ENCODE data around the gene GAGE12J.
"Not testable (repeated sequence)": the region's sequence is repeated elsewhere in the genome, so short reads cannot be mapped to it uniquely, and the experiment has no call there.

The GAGE12J gene, protein sequence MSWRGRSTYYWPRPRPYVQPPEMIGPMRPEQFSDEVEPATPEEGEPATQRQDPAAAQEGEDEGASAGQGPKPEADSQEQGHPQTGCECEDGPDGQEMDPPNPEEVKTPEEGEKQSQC

DNA sequence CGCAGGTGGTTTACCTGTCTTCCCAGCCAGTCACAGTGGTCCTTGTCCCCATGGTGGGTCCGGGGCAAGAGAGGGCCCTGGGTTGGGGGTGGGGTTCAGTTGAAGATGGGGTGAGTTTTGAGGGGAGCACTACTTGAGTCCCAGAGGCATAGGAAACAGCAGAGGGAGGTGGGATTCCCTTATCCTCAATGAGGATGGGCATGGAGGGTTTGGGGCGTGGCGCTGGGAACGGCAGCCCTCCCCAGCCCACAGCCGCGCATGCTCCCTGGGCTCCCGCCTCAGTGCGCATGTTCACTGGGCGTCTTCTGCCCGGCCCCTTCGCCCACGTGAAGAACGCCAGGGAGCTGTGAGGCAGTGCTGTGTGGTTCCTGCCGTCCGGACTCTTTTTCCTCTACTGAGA, at the start of gene GAGE12J:
TSS of gene GAGE12J (plus strand) at position 301 of the 400 bp plus-strand sequence. CDS start 1,157 bp downstream, outside the sequence.
- DNase-seq, result not testable (repeated sequence)

DNA sequence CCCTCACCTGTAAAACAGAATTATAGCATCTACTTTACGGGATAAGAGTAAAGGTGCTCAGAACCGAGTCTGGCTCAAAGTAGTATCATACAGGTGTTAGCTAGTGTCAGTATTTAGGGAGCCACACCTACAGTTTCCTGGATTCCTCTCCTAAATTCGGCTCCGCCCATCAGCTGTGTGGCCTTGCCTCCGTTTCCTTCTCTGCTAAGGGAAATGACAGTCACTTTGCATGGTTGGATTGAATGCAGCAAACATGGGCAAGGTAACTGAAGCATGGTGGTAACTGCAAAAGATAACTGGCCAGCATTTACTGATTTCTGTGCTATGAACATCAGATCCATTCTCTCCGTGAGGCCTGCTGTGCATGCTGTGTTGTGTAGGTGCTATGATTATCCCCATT, 49.4 kb upstream of the GAGE12J start:
- peak; percentile 45 for DNase-seq

DNA sequence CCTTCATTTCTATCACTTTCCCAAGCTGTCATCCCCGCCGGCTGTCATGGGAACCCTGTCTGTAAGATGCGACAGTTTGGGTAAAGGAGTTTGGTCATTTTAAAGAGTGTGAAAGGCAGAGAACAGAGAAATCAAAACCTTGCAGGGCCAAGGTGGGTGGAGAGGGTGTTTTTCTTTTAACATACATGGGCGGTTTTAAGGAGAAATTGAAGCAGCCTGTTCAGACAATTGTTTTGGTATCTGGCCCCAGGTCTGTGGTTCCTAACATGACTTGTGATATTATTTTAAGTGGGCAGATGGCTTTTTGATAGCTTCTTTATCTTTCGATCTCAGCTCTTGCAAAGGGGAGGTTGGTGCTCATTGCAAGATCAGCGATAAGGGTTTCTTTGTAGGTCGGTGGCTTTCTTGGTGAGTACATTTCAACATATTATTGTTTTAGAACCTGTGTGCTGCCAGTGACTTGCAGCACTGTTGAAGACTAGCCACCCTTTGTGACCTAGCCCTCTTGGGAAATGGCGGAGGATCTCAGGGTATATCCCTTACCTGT, 48.6 kb upstream of the GAGE12J start:
- DNase-seq, result peak; percentile 73

DNA sequence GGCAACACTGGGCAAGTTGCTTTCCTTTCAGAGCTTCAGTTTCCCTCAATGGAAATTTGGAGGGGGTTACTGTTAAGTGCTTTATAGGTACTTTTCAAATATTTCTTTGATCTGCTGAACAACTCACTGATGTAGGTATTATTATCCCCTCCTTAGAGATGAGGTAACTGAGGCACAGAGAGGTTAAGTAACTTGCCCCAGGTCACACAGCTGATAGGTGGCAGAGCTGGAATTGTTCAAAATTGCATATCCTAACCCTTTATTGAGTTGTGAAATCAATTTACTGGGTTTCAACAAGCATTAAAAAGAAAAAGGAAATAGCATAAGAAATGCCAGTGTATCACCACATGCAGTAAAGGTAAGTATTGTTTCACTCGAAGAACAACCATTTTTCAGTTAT, 45.6 kb upstream of the GAGE12J start:
- DNase-seq, result no peak

DNA sequence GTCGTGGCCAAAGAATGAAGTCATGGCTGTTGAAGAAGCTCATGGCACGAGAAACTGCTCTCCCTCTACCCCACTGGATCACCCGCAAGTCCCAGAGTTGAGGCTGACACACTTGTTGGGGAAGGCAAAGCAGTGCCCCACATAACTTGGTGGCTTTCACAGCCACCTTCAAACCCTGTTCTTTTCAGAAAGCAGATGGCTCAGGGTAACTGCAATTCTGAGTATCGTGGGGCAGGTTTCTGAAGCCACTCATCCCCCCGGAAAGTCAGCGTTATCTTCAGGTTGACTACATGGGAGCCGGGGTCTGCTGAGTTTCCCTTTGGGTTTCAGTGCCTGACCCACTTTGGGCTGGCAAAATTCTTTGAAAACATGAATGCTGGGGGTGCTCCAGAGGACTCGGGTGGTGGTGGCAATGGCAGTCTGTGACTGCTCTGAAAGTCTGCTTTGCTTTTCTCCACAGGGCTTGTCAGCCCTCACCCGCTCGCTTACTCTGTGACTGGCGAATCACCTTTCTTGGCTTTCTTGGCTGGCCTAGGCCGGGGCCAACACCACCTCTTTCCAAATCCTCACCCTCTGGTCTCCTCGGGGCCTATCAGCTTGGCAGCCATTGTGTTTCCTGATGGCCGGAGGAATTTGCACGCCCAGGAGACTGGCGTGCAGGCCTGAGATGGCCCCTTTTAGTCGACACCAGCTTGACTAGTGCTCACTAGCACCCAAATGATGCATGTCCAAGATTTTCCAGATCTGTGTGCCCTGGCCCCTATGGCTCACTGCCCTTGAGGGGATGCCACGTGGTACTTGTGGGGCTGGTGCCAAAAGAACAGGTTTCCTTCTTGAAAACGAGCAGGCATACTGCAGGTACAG, 44.9 kb upstream of the GAGE12J start:
- DNase-seq, result no peak

DNA sequence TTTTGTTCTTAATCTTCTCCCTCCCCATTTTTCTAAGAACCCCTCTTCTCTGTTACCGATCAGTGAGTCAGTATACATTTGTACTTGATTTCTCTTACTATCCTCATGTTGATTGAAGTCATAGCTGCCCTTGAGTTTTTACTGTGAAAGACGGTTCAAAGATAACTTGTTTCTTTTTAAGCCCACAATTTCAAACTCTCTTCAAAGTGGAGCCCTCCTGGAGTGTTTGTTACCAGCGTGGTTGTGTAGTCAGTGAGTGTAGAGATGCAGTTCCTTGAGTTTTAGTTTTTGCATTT, 44.4 kb upstream of the GAGE12J start:
- DNase-seq, result no peak

DNA sequence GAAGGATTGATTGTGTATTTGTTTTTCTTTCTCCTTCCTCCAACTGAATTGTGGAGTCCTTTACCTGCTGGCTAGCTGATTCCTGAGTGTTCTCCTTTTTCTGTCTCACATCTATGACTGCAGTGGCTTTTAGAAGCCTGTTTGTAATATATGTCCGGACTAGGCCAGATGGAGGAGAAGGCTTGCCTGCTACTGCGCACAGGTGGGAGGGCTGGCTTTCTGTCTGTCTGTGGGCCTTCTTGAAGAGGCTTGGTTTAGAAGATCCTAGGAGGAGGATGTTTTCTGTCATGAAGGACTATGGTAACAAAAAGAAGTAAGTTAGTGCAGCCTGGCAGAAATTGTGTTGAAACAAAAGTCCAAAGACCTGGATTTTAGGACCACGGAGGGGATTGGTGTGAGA, 43.8 kb upstream of the GAGE12J start:
- DNase-seq, result no peak

DNA sequence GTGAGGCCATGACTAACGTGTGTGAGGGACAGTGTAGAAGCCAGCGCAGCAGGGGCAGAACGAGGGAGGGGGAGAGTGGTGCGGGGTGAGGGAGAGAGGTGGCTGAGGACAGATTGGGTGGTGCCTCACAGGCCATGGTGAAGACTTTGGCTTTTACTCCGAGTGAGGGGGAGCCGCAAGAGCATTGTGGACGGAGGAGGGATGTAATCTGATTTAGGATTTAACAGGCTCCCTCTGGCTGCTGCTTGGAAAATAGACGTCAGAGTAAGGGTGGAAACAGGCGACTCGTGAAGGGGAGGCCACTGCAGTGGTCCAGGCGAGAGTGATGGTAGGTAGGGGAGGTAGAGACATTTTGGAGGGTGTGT, 39.2 kb upstream of the GAGE12J start:
- DNase-seq, result no peak

DNA sequence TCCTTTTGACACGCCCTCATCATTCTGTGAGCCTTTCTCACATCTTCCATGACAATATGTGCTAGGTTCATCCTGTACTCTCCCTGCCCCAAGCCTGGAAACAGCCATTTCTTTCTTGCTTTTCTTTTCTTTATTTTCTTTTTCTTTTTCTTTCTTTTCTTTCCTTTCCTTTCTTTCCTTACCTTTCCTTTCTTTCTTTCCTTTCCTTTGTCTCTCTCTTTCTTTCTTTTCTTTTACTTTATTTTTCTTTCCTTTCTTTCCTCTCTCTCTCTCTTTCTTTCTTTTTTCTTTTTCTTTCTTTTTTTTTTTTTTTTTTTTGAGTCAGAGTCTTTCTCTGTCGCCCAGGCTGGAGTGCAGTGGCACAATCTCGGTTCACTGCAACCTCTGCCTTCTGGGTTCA, 37.6 kb upstream of the GAGE12J start:
- no peak for DNase-seq

DNA sequence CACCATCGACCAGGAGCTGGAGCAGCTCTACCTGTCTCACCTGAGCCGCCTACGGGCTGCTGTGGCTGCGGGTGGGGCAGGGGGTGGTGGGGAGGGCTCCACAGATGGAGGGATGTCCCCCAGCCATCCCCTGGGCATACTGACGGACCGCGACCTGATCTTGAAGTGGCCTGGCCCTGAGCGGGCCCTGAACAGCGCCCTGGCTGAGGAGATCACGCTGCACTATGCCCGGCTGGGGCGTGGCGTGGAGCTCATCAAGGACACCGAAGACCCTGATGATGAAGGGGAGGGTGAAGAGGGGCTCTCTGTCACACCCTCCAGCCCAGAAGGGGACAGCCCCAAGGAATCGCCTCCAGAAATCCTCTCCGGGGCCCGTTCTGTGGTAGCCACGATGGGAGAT, 35.7 kb upstream of the GAGE12J start:
- DNase-seq, result no peak

DNA sequence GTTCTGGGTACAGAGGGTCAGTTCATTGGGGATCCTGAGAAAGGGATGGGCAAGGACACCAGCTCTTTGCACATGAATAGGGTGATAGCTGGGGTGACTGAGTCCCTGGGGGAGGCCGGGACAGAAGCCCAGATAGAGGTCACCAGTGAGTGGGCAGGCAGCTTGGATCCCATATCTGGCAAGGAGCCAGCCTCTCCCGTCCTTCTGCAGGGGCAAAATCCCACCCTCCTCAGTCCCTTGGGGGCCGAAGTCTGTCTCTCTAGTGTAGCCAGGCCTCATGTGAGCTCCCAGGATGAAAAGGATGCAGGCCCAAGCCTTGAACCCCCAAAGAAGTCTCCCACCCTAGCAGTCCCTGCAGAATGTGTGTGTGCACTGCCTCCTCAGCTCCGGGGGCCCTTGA, 35.3 kb upstream of the GAGE12J start:
- DNase-seq, result no peak

DNA sequence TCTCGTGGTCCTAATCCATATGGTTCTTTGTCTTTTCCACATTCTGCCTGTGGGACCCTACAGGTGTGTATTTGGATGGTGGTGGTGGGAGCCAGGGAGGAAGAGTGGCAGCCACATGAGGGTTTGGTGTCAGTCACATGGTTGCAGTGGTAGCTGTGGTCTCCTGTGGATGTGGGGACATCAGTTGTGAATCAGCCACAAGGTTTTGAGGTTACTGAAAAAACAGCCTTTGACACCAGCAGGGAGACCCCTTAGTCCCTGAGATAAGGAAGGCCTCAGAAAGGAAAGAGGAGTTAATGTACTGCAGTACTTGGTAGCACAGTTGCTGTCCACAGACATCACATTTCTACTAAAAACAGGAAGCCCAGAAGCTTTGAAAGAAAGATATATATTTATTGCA, 34.2 kb upstream of the GAGE12J start:
- no peak for DNase-seq

DNA sequence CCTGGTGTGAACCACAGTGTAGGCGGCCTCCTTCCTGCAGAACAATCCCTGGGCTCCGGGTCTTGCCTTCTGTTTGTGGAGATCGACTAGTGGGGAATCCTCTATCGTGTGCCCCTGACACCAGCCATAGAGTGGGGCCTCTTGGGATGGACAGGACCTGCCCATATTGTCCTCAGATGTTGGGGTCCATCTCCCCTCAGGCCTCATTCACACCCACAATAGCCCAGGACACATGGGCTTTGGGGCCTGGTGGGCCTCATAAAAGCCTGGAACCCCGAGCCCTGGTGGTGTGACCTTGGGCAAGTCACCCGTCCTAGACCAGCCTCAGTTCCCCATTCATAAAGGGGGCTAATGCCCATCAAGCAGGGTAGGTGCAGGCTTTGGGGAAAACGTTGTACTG, 31.6 kb upstream of the GAGE12J start:
- DNase-seq, result no peak

DNA sequence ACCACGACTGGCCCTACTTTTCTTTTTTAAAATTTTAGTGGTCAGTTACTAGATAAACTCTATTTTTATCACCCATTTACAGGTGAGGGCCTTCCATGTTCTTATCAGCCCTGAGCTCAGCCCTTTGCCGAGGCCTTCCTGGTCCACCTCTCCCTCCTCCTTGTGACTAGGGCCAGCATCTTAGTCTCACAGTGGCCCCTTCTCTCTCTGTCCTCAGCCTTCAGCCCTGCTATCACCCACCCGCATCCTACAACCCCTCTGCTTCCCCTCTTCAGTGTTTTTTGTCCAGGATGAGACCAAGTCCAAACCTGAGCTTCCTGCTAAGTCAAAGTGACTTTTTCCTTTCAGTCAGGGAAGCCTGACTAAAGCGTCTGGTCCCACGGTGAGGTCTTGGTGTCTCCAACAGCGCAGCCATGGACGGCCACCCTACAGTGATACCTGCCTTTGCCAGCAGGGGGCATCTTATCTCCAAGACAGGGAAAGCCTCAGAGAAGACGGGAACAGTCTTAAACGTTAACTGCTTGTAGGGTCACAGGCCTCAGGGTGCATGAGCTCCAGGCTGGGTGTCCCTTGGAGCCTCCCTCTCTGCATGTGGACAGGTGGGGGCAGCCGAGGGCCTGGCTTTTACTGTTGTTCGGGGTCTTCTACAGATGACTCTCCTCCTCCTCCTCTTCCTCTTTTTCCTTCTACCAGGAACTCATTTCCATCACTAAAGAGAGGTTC, 30.1 kb upstream of the GAGE12J start:
- peak; percentile 69 for DNase-seq

DNA sequence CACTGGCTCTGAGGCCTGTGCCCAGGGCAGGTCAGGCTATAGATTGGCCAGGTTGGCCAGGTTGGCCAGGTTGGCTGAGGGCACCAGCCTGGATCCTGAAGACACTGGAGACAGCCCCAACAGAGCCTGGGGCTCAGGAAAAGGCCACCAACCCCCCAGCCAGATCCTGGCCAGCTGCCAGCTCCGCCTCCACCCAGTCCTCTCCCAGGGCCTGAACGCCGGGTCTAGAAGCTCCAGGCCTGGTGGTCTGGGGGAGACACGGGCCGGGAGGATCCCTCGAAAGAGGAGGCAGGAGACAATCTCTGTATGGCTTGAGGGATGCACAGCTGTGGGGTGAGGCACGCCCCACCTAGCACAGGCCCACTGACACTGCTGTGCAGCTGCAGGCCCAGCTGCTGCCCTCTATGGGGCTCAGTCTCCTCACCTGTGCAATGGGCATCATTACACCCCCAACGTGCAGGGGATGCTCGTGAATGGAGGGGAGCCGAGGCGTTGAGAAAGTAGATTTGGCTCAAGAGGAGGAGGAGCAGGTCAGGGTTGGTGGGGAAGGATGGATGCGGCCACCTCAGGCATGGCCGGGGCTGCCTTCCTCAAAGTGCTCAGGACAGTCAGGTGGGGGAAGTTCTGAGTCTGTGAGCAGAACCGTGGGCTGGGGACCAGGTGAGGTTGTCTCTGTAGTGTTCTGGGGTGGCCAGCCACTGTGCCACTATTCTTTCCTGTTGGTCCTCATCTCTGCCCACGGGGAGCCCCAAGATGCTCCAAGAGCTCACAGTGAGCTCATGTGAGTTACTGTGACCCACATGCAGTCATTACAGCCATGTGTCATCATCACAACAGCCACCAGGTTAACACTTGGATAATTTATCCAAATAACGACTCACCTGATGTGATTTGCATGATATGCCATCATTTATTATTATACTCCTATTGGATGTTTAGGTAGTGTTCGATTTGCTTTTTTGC, 29.2 kb upstream of the GAGE12J start:
- no peak for DNase-seq

DNA sequence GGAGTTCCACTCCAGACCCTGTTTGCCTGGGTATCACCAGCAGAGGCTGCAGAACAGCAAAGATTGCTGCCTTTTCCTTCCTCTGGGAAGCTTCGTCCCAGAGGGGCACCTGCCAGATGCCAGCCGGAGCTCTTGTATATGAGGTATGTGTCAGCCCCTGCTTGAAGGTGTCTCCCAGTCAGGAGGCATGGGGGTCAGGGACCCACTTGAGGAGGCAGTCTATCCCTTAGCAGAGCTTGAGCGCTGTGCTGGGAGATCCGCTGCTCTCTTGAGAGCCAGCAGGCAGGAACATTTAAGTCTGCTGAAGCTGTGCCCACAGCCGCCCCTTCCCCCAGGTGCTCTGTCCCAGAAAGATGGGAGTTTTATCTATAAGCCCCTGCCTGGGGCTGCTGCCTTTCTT, 22.5 kb upstream of the GAGE12J start:
- DNase-seq, result not testable (repeated sequence)

DNA sequence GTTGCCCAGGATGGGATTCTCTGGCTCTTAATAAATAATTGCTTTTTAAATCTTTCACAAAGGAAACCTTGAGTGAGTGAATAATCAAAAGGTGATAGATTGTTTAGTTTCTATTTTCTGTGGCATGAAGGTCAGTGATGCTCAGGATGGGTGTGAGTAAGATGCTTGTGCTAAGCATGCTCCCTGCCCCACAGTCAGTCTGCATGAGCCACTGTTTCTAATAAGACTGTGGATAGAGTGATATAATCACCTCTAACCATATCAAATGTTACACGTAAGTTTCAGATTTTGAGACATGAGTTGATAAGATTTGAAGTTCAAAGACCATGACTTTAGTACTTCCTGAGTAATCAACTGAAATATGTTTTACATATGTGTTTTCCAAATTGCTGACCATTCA, 21.1 kb upstream of the GAGE12J start:
- no peak for DNase-seq

DNA sequence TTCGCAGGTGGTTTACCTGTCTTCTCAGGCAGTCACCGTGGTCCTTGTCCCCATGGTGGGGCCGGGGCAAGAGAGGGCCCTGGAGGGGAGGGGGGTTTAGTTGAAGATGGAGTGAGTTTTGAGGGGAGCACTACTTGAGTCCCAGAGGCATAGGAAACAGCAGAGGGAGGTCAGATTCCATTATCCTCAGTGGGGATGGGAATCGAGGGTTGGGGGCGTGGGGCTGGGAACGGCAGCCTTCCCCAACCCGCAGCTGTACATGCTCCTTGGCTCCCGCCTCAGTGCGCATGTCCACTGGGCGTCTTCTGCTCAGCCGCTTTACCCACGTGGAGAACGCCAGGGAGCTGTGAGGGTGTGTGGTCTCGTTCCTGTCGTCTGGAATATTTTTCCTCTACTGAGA, 18.5 kb upstream of the GAGE12J start, which contains the start of gene GAGE10:
TSS of gene GAGE10 (plus strand) at position 301 of the 400 bp plus-strand sequence. CDS start 1,214 bp downstream, outside the sequence.
- DNase-seq, result no peak

DNA sequence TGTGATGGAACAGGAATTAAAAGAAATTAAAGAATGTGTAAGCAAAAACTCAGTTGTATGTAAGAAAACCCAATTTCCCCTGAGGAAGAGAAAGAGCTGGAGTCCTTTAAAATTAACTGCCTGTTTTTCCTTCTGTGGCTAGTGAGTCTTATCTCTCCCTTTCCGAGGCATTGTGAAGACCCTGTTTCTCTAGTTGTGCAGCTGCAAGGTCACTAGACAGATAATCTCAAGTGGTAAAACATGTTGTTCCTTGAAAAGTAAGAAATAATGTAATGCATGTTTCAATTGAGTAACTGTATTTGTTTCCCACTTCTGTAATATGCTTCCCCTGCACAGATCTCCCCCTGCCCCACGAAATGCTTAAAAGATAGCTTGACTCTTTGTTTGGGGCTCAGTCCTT, 14.1 kb upstream of the GAGE12J start:
- not testable (repeated sequence) for DNase-seq

DNA sequence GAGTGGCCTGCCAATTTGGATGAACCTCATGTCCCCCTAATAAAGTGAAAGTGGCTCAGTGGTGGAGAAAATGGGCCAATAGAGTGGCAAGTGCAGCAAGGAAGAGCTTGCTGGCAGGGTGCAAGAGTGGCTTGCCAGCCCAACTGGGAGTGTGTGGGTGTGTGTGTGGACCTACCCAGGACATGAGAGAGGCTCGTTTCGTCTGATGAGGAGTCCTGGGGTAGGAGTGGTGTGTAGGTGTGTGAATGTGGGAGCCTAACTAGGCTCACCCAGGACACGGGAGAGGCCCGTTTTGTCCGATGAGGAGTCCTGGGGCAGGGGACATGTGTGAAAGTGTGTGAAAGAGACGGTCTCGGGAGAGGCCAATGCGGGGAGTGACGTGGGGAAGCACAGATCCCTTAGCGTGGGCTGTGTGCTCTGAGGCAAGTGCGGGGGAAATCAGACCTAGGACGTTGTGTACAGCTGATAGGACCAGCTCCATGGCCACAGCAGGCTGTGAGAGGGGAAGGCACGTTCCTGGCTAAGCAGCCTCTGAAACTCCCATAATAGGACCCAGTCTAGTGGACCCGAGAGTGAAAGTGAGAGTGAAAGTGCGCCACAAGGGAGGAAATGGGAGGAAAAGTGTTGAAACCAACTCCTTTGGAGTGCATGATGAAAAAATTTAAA, 13.1 kb upstream of the GAGE12J start:
- DNase-seq, result peak; percentile 50

DNA sequence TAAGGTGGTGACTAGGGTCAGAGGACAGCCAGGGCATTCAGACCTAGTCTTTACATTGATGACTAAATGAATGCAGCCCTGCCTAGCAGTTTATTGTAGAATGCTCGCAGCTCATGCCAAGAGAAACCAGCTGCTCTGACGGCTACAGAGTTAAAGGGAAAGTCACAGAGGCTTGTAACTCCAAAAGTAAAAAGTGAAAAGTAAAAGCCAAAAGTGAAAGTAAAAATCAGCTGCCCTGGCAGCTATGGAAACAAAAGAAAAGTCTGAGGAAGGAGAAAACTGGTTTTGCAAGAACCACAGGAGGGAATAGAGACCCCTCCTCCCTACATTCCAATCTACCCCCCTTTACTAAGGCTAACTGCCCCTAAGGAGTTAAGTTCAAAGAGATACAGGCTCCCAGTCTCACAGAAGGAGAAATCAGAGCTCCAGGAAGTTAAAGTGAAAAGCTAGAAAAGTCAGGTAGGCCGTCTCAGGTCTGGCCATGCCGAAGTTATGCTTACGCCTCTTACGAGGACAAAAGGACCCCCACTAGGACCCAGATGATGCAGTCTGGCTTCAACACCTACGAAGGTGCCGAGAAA, 12.3 kb upstream of the GAGE12J start:
- peak; percentile 30 for DNase-seq

DNA sequence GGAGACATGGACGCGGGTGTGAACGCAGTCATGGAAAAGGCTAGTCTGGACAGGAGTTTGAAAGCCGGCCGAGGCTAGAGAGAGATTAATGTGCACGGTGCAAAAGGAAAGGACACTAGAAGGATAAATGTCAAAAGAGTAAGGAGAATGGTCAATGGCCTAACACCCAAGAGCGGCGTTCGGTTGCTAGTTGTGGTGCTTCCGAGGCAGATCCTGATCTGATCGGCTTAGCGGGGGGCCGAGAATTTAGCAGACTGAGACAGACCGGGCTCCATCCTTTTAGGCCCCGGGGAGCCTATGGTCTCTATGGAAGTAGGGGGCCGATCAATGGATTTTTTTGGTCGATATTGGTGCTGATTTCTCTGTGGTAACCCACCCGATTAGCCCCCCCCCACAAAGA, 11.5 kb upstream of the GAGE12J start:
- DNase-seq, result no peak
